OCI-LY7 (cell line): Measurements from ENCODE around the gene PRSS1. TPM values are rescaled to one million over a fixed set of nuclear protein-coding genes. Genes with fewer than 3 reads are reported as not detected.
A peak's percentile ranks its signal among the peaks of the same experiment; 100 is the strongest.

Experiments
- BruUV-seq: library from RNA; stranded (reverse); fragments of 400-500 nt; replicated peaks from 2 replicates; lab custom pipeline; 2021; lab: Mats Ljungman, UMichigan
- CTCF ChIA-PET: fragments of 300-600 bp; sonication (Branson Sonifier 250); formaldehyde crosslinking; loops from one replicate; lab custom pipeline; 2022; ENCODE audit warnings: antibody characterized with exemption; ENCODE audit not compliant: unreplicated experiment; lab: Charles Lee
- POLR2A ChIA-PET: fragments of 300-600 bp; sonication (Branson Sonifier 250); formaldehyde crosslinking; loops from one replicate; lab custom pipeline; 2022; ENCODE audit warnings: antibody characterized with exemption; lab: Charles Lee
- DNase-seq: peaks from one replicate; pipeline ENCODE4 v3.0.0-alpha.2; 2015; ENCODE audit warnings: low spot score
- H2AFZ ChIP-seq: fragments of 200-600 bp; sonication (generic), shearing (Covaris generic); 2 replicates; pipeline ENCODE4 v1.6.1; 2014; ENCODE audit warnings: mild to moderate bottlenecking, antibody characterized with exemption, low read length, moderate library complexity
- H3K27ac ChIP-seq: fragments of 200-600 bp; sonication (generic); 2 replicates; pipeline ENCODE4 v1.5.1; 2014; ENCODE audit warnings: mixed run types, low read depth, mild to moderate bottlenecking, moderate library complexity, low read length, inconsistent platforms; ENCODE audit not compliant: poor library complexity, severe bottlenecking
- H3K36me3 ChIP-seq: fragments of 200-600 bp; sonication (generic); 2 replicates; pipeline ENCODE4 v1.6.1; 2014; ENCODE audit warnings: mild to moderate bottlenecking, antibody characterized with exemption, low read length, moderate library complexity, mixed read lengths; ENCODE audit not compliant: insufficient read depth
- H3K4me1 ChIP-seq: fragments of 200-600 bp; sonication (generic); 2 replicates; pipeline ENCODE4 v1.5.1; 2014; ENCODE audit warnings: mild to moderate bottlenecking, low read length; ENCODE audit not compliant: insufficient read depth, poor library complexity, severe bottlenecking
- H3K4me2 ChIP-seq: fragments of 200-600 bp; sonication (generic); 2 replicates; pipeline ENCODE4 v1.6.1; 2014; ENCODE audit warnings: mild to moderate bottlenecking, low read length
- H3K4me3 ChIP-seq: fragments of 200-600 bp; sonication (generic); 2 replicates; pipeline ENCODE4 v1.5.1; 2014; ENCODE audit warnings: mild to moderate bottlenecking, low read depth, low read length; ENCODE audit not compliant: poor library complexity, severe bottlenecking
- H3K79me2 ChIP-seq: fragments of 200-600 bp; sonication (generic); 2 replicates; pipeline ENCODE4 v1.6.1; 2016; ENCODE audit warnings: low read depth, mild to moderate bottlenecking, low read length, moderate library complexity, mixed read lengths; ENCODE audit not compliant: insufficient read depth
- H3K9me2 ChIP-seq: fragments of 200-600 bp; sonication (generic); 2 replicates; pipeline ENCODE4 v1.6.1; 2016; ENCODE audit warnings: mild to moderate bottlenecking, low read length, mixed read lengths; ENCODE audit not compliant: insufficient read depth
- H3K9me3 ChIP-seq: fragments of 200-600 bp; sonication (generic); 2 replicates; pipeline ENCODE4 v1.6.1; 2014; ENCODE audit warnings: mild to moderate bottlenecking, mixed run types, low read length, mixed read lengths
- H4K20me1 ChIP-seq: fragments of 200-600 bp; sonication (generic); 2 replicates; pipeline ENCODE4 v1.6.1; 2014; ENCODE audit warnings: mild to moderate bottlenecking, antibody characterized with exemption, low read length, moderate library complexity, mixed read lengths; ENCODE audit not compliant: insufficient read depth
- EZH2phosphoT487 ChIP-seq: fragments of 200-600 bp; sonication (generic); IDR thresholded peaks from 2 replicates; pipeline ENCODE4 v1.6.1; 2018; ENCODE audit warnings: low read depth, borderline replicate concordance, mild to moderate bottlenecking, mixed run types, antibody characterized with exemption, low read length, moderate library complexity, mixed read lengths
- intact Hi-C: fragments of 100-400 bp; cut with micrococcal nuclease; formaldehyde crosslinking; loops from one replicate; pipeline ENCODE4 v1.10.0; 2022; ENCODE audit not compliant: unreplicated experiment
- total RNA-seq, 2 experiments: library from RNA; depleted of rRNA in 1 of 2; stranded (reverse); fragments of >200 nt in 1 of 2; shearing (Covaris generic) in 1 of 2; gene quantifications; 2 replicates each; pipeline ENCODE4 v1.2.3, GENCODE V29; 2014 to 2022
- TF ChIP-seq, protein P1 (sequence below): fragments of 200-600 bp; sonication (generic); conservative IDR thresholded peaks from 2 replicates; pipeline ENCODE4 v1.5.1; 2014; ENCODE audit warnings: mild to moderate bottlenecking, antibody characterized with exemption, low read length, moderate library complexity, mixed read lengths

Gene PRSS1
- total RNA-seq, 2 experiments from 2014 or later, result not detected

GRCh38 chr7:142796501-142797390 lies 47.5 kb downstream of the PRSS1 start:
- peaks cover 34% of the 10 kb centered on the region for H3K36me3 ChIP-seq
- ChIA-PET POLR2A (interaction anchor here (0.6 to 19.1 kb wide), 11 partner anchors 11 to 493 kb away, joined by 3 to 666 read pairs (median 5); partner anchors contain the start of gene PRSS2), CTCF (interaction anchor here (1.0 to 5.7 kb wide), 4 partner anchors 11 to 83 kb away, joined by 4 to 90 read pairs (median 11); no protein-coding TSS in a partner anchor)
- H3K9me3 ChIP-seq, result no peaks in the 10 kb centered on the region
- H4K20me1 ChIP-seq, result no peaks in the 10 kb centered on the region
- intact Hi-C loops, result no loop called here
- no peak overlapping the region; the same call in 1 of the 2 replicates for H2AFZ ChIP-seq
- no peak for TF ChIP-seq EZH2phosphoT487
- TF ChIP-seq, protein P1, sequence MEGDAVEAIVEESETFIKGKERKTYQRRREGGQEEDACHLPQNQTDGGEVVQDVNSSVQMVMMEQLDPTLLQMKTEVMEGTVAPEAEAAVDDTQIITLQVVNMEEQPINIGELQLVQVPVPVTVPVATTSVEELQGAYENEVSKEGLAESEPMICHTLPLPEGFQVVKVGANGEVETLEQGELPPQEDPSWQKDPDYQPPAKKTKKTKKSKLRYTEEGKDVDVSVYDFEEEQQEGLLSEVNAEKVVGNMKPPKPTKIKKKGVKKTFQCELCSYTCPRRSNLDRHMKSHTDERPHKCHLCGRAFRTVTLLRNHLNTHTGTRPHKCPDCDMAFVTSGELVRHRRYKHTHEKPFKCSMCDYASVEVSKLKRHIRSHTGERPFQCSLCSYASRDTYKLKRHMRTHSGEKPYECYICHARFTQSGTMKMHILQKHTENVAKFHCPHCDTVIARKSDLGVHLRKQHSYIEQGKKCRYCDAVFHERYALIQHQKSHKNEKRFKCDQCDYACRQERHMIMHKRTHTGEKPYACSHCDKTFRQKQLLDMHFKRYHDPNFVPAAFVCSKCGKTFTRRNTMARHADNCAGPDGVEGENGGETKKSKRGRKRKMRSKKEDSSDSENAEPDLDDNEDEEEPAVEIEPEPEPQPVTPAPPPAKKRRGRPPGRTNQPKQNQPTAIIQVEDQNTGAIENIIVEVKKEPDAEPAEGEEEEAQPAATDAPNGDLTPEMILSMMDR, result no peak
- H3K79me2 ChIP-seq, result peaks cover 50% of the 10 kb centered on the region; the same call in 1 of the 2 replicates
- peaks cover 73% of the 10 kb centered on the region for H3K4me1 ChIP-seq
- peak overlapping the region; percentile 81 for H3K4me3 ChIP-seq
- DNase-seq, result peak; percentile 58
- peak overlapping the region; percentile 89 for H3K4me2 ChIP-seq
- peak overlapping the region; percentile 88 for H3K27ac ChIP-seq
- no peaks in the 10 kb centered on the region for H3K9me2 ChIP-seq
- no TSS peak for BruUV-seq

- TF ChIP-seq EZH2phosphoT487, result no peak
- TF ChIP-seq, protein P1, result no peak
- peaks cover 50% of the 10 kb centered on the region; the same call in 1 of the 2 replicates for H3K79me2 ChIP-seq
- H3K9me3 ChIP-seq, result no peaks in the 10 kb centered on the region
- intact Hi-C loops, result loop anchor here (1.0 kb wide), 1 partner anchor 11 kb away; no protein-coding TSS in a partner anchor
- H4K20me1 ChIP-seq, result no peaks in the 10 kb centered on the region
- peak; percentile 61 for DNase-seq
- peaks cover 70% of the 10 kb centered on the region for H3K4me1 ChIP-seq
- BruUV-seq, result TSS peak; percentile 92
- peak overlapping the region; percentile 88 for H3K27ac ChIP-seq
- peak overlapping the region; percentile 81 for H3K4me3 ChIP-seq
- peaks cover 43% of the 10 kb centered on the region for H3K36me3 ChIP-seq
- H2AFZ ChIP-seq, result no peak overlapping the region
- POLR2A ChIA-PET, result interaction anchor here (0.8 to 19.1 kb wide), 8 partner anchors 7 to 126 kb away, joined by 3 to 666 read pairs (median 5); no protein-coding TSS in a partner anchor
- no peaks in the 10 kb centered on the region for H3K9me2 ChIP-seq
- H3K4me2 ChIP-seq, result peak overlapping the region; percentile 89
- CTCF ChIA-PET, result interaction anchor here (1.0 to 5.7 kb wide), 5 partner anchors 9 to 84 kb away, joined by 4 to 90 read pairs (median 8); no protein-coding TSS in a partner anchor
Observed at GRCh38 chr7:142797391-142798377, 48.4 kb downstream of the PRSS1 start.
